ENCODE measurements around the gene PDE4A. TPM values are rescaled to one million over a fixed set of nuclear protein-coding genes. Genes with fewer than 3 reads are reported as not detected.
"Not testable (repeated sequence)": the region's sequence is repeated elsewhere in the genome, so short reads cannot be mapped to it uniquely, and the experiment has no call there.

Gene PDE4A
- total RNA-seq, 4 donors from 2014 or later = 9.0 to 15.9 (median 13.1) TPM

DNA sequence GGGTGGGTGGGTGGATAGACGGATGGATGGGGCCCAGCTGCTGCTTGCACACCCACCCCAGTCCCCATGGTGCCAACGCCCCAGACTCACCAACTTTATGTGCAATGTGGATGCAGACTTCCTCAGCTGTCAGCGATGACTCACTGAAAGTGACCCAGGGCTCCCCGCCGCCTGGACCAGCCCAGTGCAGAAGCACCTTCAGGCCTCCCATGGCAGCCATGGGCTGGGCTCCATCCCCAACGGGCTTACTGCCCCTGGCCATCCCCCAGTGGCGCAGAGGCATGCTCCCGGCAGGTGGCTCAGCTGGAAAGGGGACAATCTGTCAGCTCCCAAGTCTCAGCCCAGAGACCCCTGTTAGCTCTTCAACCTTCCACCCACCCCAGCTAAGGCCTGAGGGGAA, 42.2 kb upstream of the PDE4A start:
- Histone ChIP-seq H3K9me3 (no peaks in the 10 kb centered on the region), H3K27ac (no peak overlapping the region), H3K27me3 (no peaks in the 10 kb centered on the region), H3K4me1 (peaks cover 9 to 21% (median 14%) of the 10 kb centered on the region in 4 donors), H3K4me3 (no peak overlapping the region), H3K36me3 (peaks cover 0 to 6% (median 3%) of the 10 kb centered on the region in 4 donors)
- DNase-seq = no peak
- intact Hi-C loops (cut with DNase I; ENCODE audit: low total_unique reads) = no loop called here
- TF ChIP-seq POLR2A (IDR thresholded peaks at IDR 0.05) = no peak
- TF ChIP-seq, protein P1, sequence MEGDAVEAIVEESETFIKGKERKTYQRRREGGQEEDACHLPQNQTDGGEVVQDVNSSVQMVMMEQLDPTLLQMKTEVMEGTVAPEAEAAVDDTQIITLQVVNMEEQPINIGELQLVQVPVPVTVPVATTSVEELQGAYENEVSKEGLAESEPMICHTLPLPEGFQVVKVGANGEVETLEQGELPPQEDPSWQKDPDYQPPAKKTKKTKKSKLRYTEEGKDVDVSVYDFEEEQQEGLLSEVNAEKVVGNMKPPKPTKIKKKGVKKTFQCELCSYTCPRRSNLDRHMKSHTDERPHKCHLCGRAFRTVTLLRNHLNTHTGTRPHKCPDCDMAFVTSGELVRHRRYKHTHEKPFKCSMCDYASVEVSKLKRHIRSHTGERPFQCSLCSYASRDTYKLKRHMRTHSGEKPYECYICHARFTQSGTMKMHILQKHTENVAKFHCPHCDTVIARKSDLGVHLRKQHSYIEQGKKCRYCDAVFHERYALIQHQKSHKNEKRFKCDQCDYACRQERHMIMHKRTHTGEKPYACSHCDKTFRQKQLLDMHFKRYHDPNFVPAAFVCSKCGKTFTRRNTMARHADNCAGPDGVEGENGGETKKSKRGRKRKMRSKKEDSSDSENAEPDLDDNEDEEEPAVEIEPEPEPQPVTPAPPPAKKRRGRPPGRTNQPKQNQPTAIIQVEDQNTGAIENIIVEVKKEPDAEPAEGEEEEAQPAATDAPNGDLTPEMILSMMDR (IDR thresholded peaks at IDR 0.05) = no peak
- TF ChIP-seq EP300 (IDR thresholded peaks at IDR 0.05; ENCODE audit: low read depth) = no peak
- TF ChIP-seq POLR2AphosphoS5 (IDR thresholded peaks at IDR 0.05) = no peak
- in situ Hi-C loops (cut with MboI; ENCODE audit: low pct_ligation_motif_present in 1 of 4, low pct_unique_long_range_greater_than_20kb in 1 of 4, low sequenced_read_pairs in 3 of 4) = loop anchor here in 3 of 4 donors (25.0 kb wide), 1 partner anchor 441 kb away; the partner anchor contains the start of gene OLFM2 (in 3 of the 3)
- 95% methylated on average over 7 of the region's 8 CpGs; no CpG with 5 or more reads in 1 of the 2 donors for WGBS, 2 donors (ENCODE audit: low coverage in 1 of 2)

GRCh38 chr19:10379880-10380312, 40.4 kb upstream of the PDE4A start:
- 0 to 1% methylated on average over 1 to 10 of the region's 10 CpGs for whole genome bisulfite sequencing, 2 donors (ENCODE audit: low coverage in 1 of 2)
- TF ChIP-seq, protein P1 (IDR thresholded peaks at IDR 0.05) = no peak
- TF ChIP-seq EP300 (IDR thresholded peaks at IDR 0.05; ENCODE audit: low read depth) (no peak), POLR2AphosphoS5 (IDR thresholded peaks at IDR 0.05) (no peak), POLR2A (IDR thresholded peaks at IDR 0.05) (no peak)
- no peak for DNase-seq
- in situ Hi-C loops (cut with MboI; ENCODE audit: low pct_ligation_motif_present in 1 of 4, low pct_unique_long_range_greater_than_20kb in 1 of 4, low sequenced_read_pairs in 3 of 4) = loop anchor here (5.0 to 25.0 kb wide), 2 partner anchors 113 to 443 kb away; partner anchors contain the start of gene OLFM2 (in 3 of the 4)
- no peaks in the 10 kb centered on the region for H3K9me3 ChIP-seq
- peak overlapping the region; percentile 84 to 91 (median 88) for H3K27ac ChIP-seq
- H3K27me3 ChIP-seq = no peaks in the 10 kb centered on the region
- H3K36me3 ChIP-seq = peaks cover 0 to 5% (median 2%) of the 10 kb centered on the region in 4 donors
- H3K4me1 ChIP-seq = peaks cover 9 to 21% (median 14%) of the 10 kb centered on the region in 4 donors
- intact Hi-C loops (cut with DNase I; ENCODE audit: low total_unique reads) = no loop called here
- peak overlapping the region; percentile 57 to 88 (median 86) for H3K4me3 ChIP-seq

DNA sequence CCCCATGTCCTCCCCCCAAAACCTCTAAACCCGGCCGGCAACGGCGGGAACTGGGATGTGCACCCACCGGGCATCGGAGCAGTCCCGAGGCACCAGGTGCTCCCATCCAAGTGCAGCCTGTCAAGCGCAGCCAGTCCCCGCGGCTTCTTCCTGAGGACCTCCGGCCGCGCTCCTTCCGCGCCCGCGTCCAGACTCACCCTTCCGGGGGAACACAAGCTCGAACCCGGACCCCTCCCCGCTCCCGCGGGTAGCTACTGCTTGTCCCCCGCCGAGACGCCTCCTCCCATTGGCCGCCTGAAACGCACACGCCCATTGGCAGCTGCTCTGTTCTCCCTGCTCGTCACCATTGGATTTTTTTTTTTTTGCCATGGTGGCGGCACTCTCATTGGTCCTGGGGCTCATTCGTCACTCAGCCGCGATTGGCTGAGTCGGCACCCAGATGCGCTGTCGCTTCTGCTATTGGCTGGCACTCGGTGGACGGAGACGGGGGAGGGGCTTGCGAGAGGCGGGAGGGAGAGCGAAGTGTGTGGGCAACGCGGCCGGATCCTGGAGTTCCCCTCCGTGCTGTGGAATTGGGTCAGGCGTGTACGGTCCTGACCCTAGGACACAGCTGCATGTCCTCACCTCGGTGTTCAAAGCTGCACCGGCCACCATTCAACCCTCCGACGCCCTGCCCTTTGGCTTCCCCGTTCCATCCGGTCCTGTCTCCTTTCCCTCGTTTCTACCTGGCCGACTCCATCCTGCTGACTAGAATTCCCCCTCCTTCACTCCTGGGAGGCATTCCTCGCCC, 39.8 kb upstream of the PDE4A start, which contains the start of gene TYK2:
TSS of gene TYK2 (minus strand) at position 260 of the 790 bp plus-strand sequence. CDS start 2,166 bp downstream, outside the sequence.
- intact Hi-C loops (cut with DNase I; ENCODE audit: low total_unique reads) = no loop called here
- Histone ChIP-seq H3K27ac (peak within 1 kb of the TSS; percentile 84 to 91 (median 88)), H3K27me3 (no peaks in the 10 kb centered on the region), H3K4me3 (peak within 1 kb of the TSS; percentile 57 to 88 (median 86)), H3K36me3 (peaks cover 0 to 5% (median 0%) of the 10 kb centered on the region in 4 donors), H3K4me1 (peaks cover 9 to 21% (median 14%) of the 10 kb centered on the region in 4 donors), H3K9me3 (no peaks in the 10 kb centered on the region)
- WGBS, 2 donors (ENCODE audit: low coverage in 1 of 2) = 0% methylated on average over 2 to 54 of the region's 58 CpGs
- DNase-seq = peak; percentile 98
- in situ Hi-C loops (cut with MboI; ENCODE audit: low pct_ligation_motif_present in 1 of 4, low pct_unique_long_range_greater_than_20kb in 1 of 4, low sequenced_read_pairs in 3 of 4) = loop anchor here (5.0 to 25.0 kb wide), 2 partner anchors 113 to 443 kb away; partner anchors contain the start of gene OLFM2 (in 3 of the 4)
- TF ChIP-seq POLR2A (IDR thresholded peaks at IDR 0.05) (peak; percentile 81), POLR2AphosphoS5 (IDR thresholded peaks at IDR 0.05) (peak; percentile 47 to 76 (median 75))
- TF ChIP-seq, protein P1 (IDR thresholded peaks at IDR 0.05) = no peak

DNA sequence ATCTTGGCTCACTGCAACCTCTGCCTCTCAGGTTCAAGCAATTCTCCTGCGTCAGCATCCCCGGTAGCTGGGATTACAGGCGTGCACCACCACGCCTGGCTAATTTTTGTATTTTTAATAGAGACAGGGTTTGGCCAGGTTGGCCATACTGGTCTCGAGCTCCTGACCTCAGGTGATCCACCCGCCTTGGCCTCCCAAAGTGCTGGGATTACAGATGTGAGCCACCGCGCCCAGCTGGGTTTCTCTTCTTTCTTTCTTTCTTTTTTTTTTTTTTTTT, 37.2 kb upstream of the PDE4A start:
- H3K27ac ChIP-seq; intact Hi-C loops (cut with DNase I; ENCODE audit: low total_unique reads); H3K4me3 ChIP-seq; DNase-seq; H3K27me3 ChIP-seq; H3K9me3 ChIP-seq; H3K36me3 ChIP-seq: not testable (repeated sequence)
- WGBS, 2 donors (ENCODE audit: low coverage in 1 of 2) = 88% methylated on average over 8 of the region's 8 CpGs; no CpG with 5 or more reads in 1 of the 2 donors
- in situ Hi-C loops (cut with MboI; ENCODE audit: low pct_ligation_motif_present in 1 of 4, low pct_unique_long_range_greater_than_20kb in 1 of 4, low sequenced_read_pairs in 3 of 4) = loop anchor here (5.0 to 25.0 kb wide), 2 partner anchors 116 to 446 kb away; partner anchors contain the start of gene OLFM2 (in 3 of the 4)
- H3K4me1 ChIP-seq = peaks cover 9 to 21% (median 14%) of the 10 kb centered on the region in 4 donors

All from transverse colon (tissue), 4 donors.